22Rv1 (cell line): ENCODE data around the gene ZBTB11.

Source experiments
- CTCF ChIP-seq: fragments of 450-650 bp; IDR thresholded peaks from 2 replicates; pipeline ENCODE4 v1.5.1; 2017; ENCODE audit warnings: mild to moderate bottlenecking
- ZFX ChIP-seq: fragments of 450-650 bp; IDR thresholded peaks from 2 replicates; pipeline ENCODE4 v1.6.1; 2017; ENCODE audit warnings: antibody characterized with exemption, borderline replicate concordance

- TF ChIP-seq CTCF: no peak
- no peak for TF ChIP-seq ZFX
Observed at GRCh38 chr3:101643009-101643844, 33.7 kb downstream of the ZBTB11 start.
